ENCODE measurements around the gene PDSS2.

- no peak for TF ChIP-seq CTCF (IDR thresholded peaks at IDR 0.05; ENCODE audit: low read depth, low read length, poor library complexity, severe bottlenecking)
- no peak for TF ChIP-seq EZH2phosphoT487 (IDR thresholded peaks at IDR 0.05; ENCODE audit: borderline replicate concordance, low read length)
These were observed 285.6 kb downstream of the PDSS2 start for GRCh38 chr6:107173779-107174178.

Data from DOHH2 (cell line).